Breast epithelium (tissue), 3 donors: ENCODE measurements around the gene UACA.

Source experiments
- CTCF ChIP-seq, 3 donors: fragments of 450-650 bp; IDR thresholded peaks; one replicate each; pipeline ENCODE4 v1.5.1; 2016 to 2017; ENCODE audit warnings: antibody characterized with exemption in 3 of 3, mild to moderate bottlenecking in 3 of 3, moderate library complexity in 3 of 3
- POLR2A ChIP-seq: fragments of 450-650 bp; IDR thresholded peaks from one replicate; pipeline ENCODE4 v1.6.1; 2016; ENCODE audit warnings: antibody characterized with exemption, mild to moderate bottlenecking, moderate library complexity
- POLR2AphosphoS5 ChIP-seq, 3 donors: sonication (generic); formaldehyde crosslinking; IDR thresholded peaks; one replicate each; pipeline ENCODE4 v1.6.1; 2017; ENCODE audit warnings: antibody characterized with exemption in 3 of 3

GRCh38 chr15:70720228-70721016 lies 42.9 kb downstream of the UACA start:
- TF ChIP-seq POLR2A (no peak), POLR2AphosphoS5 (IDR thresholded peaks at IDR 0.05) (no peak), CTCF (IDR thresholded peaks at IDR 0.05) (no peak)
